ENCODE results near the gene MAL. TPM values are rescaled to one million over a fixed set of nuclear protein-coding genes. Genes with fewer than 3 reads are reported as not detected.

The MAL gene
- total and polyA plus RNA-seq, 2 of the 13 experiments (the other 11 are each of a cell fraction or from before 2014, with no cell fraction given) = not detected

GRCh38 chr2:95041824-95042442 lies 16.4 kb downstream of the MAL start:
- H4K20me1 ChIP-seq (ENCODE audit: insufficient read depth, low read length) = no peaks in the 10 kb centered on the region; the same call in 1 of the 2 replicates
- no peak overlapping the region for H3K27ac ChIP-seq (ENCODE audit: extremely low read length, insufficient read depth, low read length)
- ChIA-PET CTCF (ENCODE audit: low intra/inter-chr PET ratio, low total read pairs) (no interaction called here), POLR2A (no interaction called here)
- no peaks in the 10 kb centered on the region for H3K36me3 ChIP-seq (replicated peaks in 1 of 2; ENCODE audit: control insufficient read depth in 1 of 2, insufficient read depth in 2 of 2, low read length in 2 of 2)
- no peak for DNase-seq (ENCODE audit: low spot score)
- FAIRE-seq = no peak
- 26% methylated on average over 11 of the region's 11 CpGs for WGBS (ENCODE audit: low lambda C conversion rate)
- in situ Hi-C loops (cut with HindIII; ENCODE audit: extremely low pct_ligation_motif_present, low pct_unique_long_range_greater_than_20kb) (no loop called here), intact Hi-C loops (cut with micrococcal nuclease; ENCODE audit: unreplicated experiment) (no loop called here)
- no peak overlapping the region for H3K4me3 ChIP-seq (replicated peaks in 1 of 3; ENCODE audit: insufficient read depth in 1 of 3, low read depth in 2 of 3, low read length in 3 of 3)
- TF ChIP-seq SOX13 (IDR thresholded peaks at IDR 0.05) (no peak), SOX13 (CRISPR knock-in tag; conservative IDR thresholded peaks at IDR 0.05 in 1 of 2, IDR thresholded peaks at IDR 0.05 in 1 of 2) (no peak)
- peaks cover 8 to 62% of the 10 kb centered on the region in 2 experiments; a peak in 3 of 5 replicates for H3K27me3 ChIP-seq (ENCODE audit: control insufficient read depth in 1 of 2, insufficient read depth in 2 of 2, low read length in 2 of 2)
- no peak overlapping the region for H3K4me2 ChIP-seq (ENCODE audit: low read depth, low read length)
- no peak for ATAC-seq
- no TSS peak for BruUV-seq (replicated peaks)
- H3K4me1 ChIP-seq (ENCODE audit: insufficient read depth, low read length) = no peaks in the 10 kb centered on the region
- no peak overlapping the region for H3K9ac ChIP-seq (ENCODE audit: insufficient read depth, low read depth, low read length)
- peaks cover 12% of the 10 kb centered on the region; the same call in 1 of the 2 replicates for H3K9me3 ChIP-seq (ENCODE audit: low read length)
- H3K79me2 ChIP-seq (ENCODE audit: insufficient read depth, low read length) = no peaks in the 10 kb centered on the region
- H2AFZ ChIP-seq (ENCODE audit: low read length) = no peak overlapping the region

- no peak for DNase-seq (ENCODE audit: low spot score)
- Histone ChIP-seq H3K4me2 (ENCODE audit: low read depth, low read length) (no peak overlapping the region), H3K9ac (ENCODE audit: insufficient read depth, low read depth, low read length) (no peak overlapping the region), H3K27me3 (ENCODE audit: control insufficient read depth in 1 of 2, insufficient read depth in 2 of 2, low read length in 2 of 2) (peaks cover 8 to 64% of the 10 kb centered on the region in 2 experiments; a peak in 3 of 5 replicates), H3K9me3 (ENCODE audit: low read length) (peaks cover 5% of the 10 kb centered on the region; the same call in 1 of the 2 replicates), H4K20me1 (ENCODE audit: insufficient read depth, low read length) (no peaks in the 10 kb centered on the region; the same call in 1 of the 2 replicates), H3K36me3 (replicated peaks in 1 of 2; ENCODE audit: control insufficient read depth in 1 of 2, insufficient read depth in 2 of 2, low read length in 2 of 2) (no peaks in the 10 kb centered on the region), H3K27ac (ENCODE audit: extremely low read length, insufficient read depth, low read length) (no peak overlapping the region), H2AFZ (ENCODE audit: low read length) (no peak overlapping the region), H3K79me2 (ENCODE audit: insufficient read depth, low read length) (no peaks in the 10 kb centered on the region), H3K4me1 (ENCODE audit: insufficient read depth, low read length) (no peaks in the 10 kb centered on the region), H3K4me3 (replicated peaks in 1 of 3; ENCODE audit: insufficient read depth in 1 of 3, low read depth in 2 of 3, low read length in 3 of 3) (no peak overlapping the region)
- TF ChIP-seq HNF4G (IDR thresholded peaks at IDR 0.05; ENCODE audit: borderline replicate concordance, low read depth, low read length) = no peak
- TF ChIP-seq HNF4G (CRISPR knock-in tag; IDR thresholded peaks at IDR 0.05; ENCODE audit: borderline replicate concordance, low read depth) = no peak
- no peak for TF ChIP-seq KLF6 (CRISPR knock-in tag; IDR thresholded peaks at IDR 0.05)
- TF ChIP-seq ZFP82 (CRISPR knock-in tag; IDR thresholded peaks at IDR 0.05; ENCODE audit: borderline replicate concordance) = no peak
- no peak for TF ChIP-seq NR3C1 (CRISPR knock-in tag; IDR thresholded peaks at IDR 0.05)
- TF ChIP-seq GFI1 (CRISPR knock-in tag; IDR thresholded peaks at IDR 0.05; ENCODE audit: borderline replicate concordance) = peak; percentile 75
- WGBS (ENCODE audit: low lambda C conversion rate) = 3% methylated on average over 6 of the region's 7 CpGs
- no peak for FAIRE-seq
- intact Hi-C loops (cut with micrococcal nuclease; ENCODE audit: unreplicated experiment) = no loop called here
- no TSS peak for BruUV-seq (replicated peaks)
- in situ Hi-C loops (cut with HindIII; ENCODE audit: extremely low pct_ligation_motif_present, low pct_unique_long_range_greater_than_20kb) = no loop called here
- ChIA-PET POLR2A (no interaction called here), CTCF (ENCODE audit: low intra/inter-chr PET ratio, low total read pairs) (no interaction called here)
- ATAC-seq = peak; percentile 10; the same call in 2 of the 3 replicates
Observed at GRCh38 chr2:95042472-95043271, 17.2 kb downstream of the MAL start.

Measured in HepG2 (cell line).